Activated T-cell treated with anti-CD3 and anti-CD28 coated beads, Interleukin-2, amount 50 U/mL, for 48 hours (primary cell): ENCODE data around the gene EXT2.

Experiments used
- DNase-seq, 2 experiments: peaks; one replicate each; pipeline ENCODE4 v3.0.0-alpha.2; 2020

The EXT2 gene

DNA sequence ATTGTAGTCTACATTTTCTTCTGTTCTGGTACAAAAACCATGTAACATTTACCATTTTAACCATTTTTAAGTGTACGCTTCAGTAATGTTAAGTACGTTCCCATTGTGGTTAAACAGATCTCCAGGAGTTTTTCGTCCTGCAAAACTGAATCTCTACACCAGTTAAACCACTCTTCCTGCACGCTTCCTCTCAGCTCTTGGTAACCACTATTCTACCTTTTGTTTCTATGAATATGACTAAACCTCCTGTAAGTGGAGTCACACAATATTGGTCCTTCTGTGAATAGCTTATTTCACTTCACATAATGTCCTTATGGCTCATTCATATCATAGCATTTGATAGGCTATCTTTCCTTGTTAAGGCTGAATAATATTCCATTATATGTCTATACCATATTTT lies 7.1 kb upstream of the EXT2 start:
- DNase-seq = no peak

DNA sequence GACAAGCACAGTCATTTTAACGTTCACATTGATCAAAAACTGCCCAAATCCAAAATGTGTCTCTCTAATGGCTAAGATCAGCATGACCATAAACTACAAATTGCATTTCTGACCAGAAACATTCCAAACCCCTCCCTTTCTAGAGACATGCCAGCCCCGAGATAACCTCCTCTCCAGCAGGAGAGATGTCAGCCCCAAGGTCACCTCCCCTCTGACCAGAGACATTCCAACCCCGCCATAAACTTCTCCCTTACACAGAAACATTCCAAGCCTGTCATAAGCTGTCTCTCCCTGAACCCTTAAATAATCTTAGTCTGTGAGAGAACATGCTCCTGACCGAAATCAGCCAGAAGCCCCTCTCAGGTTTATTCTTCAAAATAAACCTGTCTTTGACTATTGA lies 6.6 kb upstream of the EXT2 start:
- DNase-seq = no peak

DNA sequence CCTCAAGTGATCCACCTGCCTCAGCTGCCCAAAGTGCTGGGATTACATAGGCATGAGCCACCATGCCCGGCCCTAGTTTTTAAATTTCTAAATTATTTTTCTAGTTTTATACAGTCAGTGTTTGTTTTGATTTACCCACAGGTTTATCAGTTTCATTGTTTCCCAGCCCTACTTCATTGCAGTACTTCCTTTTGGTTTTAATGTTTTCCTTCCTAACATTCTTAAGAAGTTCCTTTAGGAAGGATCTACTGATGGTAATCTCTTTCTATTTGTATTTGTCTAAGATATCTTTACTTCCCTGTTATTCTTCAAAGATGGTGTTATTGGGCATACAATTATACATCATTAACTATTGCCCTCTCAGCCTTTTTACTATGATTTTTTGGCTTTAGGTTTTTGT lies 4.9 kb upstream of the EXT2 start:
- DNase-seq = no peak

DNA sequence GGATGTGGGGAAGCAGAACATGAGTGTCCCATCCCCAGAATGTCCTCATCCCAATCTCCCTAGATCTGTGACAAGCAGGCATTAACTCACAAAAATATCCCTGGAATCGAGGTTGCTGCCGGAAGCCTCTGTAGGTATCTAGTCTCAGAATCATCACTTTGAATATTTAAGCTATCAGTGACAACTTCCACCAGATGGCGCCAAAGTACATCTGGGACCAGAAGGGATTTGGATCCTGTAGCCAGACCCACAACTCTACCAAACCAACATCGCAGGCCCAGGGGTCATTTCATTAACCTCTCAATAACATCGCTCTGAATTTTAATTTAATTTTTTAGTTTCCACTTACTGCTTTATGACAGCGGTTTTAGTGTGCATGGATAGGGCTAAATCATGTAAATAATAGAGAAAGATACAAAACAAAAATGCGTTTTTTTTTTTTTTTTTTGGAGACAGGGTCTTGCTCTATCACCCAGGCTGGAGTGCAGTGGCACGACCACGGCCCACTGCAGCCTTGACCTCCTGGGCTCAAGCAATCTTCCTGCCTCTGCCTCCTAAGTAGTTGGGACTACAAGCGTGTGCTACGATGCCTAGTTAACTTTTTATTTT lies 1.1 kb upstream of the EXT2 start:
- peak; percentile 75 to 77 for DNase-seq

DNA sequence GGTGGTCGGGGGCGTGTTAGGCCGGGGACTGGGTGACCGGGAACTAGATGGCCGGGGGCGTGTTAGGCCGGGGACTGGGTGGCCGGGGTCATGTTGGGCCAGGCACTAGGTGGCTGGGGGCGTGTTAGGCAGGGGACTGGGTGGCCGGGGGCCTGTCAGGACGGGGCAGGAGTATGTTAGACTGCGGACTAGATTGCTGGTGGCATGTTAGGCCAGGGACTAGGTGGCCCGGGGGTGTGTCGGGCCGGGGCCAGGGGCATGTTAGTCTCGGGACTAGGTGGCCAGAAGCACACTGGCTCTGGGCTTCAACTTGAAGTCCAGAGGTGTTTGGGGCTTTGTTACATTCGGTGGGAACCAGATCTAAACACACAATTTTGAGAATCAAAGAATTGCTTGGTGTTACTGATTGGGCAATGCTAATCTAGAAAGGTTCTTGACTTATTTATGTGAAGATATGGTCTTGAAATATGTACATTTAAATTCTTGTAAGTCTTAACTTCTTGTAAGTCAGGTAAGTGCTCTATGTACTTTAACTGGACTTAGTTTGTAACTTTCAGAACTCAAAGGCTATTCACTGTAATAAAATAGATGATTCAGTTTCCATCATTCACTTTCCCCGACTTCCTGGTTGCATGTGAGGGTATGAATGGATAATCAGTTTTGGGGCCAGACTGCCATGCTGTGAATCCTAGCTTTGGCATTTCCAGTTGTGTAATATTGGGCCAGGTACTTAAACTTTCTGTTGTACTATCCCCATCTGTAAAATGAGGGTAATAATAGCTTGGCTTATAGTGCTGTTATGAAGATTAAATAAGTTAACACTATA lies 1.1 kb downstream of the EXT2 start:
- DNase-seq = no peak

DNA sequence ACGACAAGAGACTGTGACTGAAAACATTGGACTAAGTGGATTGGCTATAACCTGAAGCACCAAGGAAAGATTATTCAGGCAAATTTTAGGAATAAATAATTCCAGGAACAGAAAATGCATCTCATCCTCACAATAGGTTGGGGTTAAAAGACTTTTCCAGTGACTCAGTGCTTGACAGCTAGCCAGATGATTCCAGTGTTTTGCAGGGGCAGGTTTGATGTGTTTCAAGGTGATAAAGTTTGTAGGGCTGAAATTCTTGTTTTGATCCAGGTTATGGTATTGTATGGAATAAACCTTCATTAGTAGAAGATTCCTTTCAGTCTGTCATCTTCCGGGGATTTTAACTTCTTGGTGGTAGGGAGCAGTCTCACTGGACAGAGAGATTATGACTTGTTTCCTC lies 2.3 kb downstream of the EXT2 start:
- no peak for DNase-seq

DNA sequence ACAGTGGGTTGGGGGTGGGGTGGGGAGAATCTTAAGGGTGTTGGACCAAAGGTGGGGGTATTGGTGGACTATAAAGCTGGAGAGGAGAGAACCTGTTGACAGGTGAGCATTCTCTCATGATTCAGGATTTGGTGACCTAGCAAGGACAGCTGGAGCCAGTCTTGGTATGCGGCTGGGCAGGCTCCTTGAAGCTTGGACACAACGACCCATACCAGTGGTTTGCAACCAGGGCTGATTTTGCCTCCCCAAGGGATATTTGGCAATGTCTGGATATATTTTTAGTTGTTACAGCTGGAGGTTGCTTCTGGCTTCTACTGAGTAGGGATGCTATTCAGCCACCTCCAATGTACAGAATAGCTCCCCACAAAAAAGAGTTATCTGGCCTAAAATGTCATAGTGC lies 5.6 kb downstream of the EXT2 start:
- DNase-seq = no peak

DNA sequence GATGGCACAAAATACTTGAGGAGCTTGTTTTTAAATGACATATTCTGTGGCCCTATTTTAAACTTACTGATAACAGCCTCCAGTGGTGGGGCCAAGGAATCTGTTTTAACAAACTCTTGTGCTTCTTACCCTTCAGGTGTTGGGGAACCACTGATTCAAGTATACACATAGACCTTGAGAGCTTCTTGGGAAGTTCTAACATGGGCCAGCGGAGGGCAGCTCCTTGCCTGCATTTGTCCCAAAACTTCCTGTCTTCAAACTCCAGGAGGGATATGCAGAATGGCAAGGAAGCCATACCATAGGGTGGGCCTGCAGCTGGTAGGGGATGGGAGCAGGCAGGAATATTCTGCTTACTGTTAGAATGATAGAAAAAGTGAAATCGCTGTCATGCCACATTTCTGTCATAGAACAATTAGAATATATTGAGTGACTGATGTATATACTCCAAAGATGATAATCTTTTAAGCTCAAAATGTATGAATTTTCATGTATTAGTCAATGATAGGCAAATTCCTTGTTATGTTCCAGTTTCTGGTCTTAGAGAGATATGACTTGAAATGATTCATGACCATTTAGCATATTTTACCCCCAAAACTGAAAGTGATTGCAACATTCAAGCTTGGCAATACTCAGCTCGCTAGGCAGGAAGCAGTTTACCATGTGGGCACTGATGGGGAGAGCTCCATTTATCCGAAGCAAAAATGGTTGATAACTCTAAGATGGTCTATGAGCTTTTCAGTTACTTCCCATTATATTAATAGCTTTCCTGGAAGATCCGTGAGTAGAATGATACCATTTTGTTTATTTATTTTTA lies 9.2 kb downstream of the EXT2 start:
- DNase-seq = no peak

DNA sequence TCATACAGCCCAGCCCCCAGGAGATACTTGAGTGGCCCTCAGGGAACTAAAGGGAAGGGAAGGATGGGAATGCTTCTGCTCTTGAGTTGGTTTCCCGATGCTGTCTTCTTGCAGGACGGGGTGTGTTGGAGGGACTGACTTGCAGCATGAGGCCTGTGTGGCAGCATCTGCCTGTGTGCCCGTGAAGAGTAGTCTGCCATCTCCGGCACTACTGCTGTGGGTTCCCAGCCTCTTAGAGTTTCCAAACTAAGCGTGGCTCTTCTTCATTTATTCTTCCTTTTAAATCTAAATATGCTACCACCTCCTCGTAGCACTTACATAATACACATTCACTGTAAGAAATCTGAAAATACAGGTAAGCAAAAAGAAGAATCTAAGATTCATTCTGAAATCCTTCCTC lies 12.8 kb downstream of the EXT2 start:
- DNase-seq = no peak

DNA sequence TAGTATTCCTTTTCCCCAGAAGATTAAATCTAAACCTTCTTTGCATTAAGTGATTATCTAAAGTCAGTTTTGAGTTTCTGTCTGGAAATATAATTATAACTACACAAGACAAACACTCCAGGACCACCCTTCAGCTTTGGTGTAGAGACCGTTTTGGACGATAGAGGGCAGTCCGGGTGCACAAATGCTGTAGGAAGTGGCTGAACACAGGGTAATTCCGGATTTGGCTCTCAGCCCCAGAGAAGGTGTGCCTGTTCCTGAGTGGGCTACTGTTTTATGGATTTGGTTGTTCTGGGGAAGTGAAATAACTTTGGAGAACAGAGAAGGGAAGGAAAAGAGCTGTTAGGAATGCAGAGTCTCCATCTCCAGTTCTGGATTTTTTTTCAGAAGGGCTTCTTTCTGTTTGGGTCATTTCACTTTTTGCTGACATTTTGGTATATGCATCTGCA lies 14.8 kb downstream of the EXT2 start:
- DNase-seq = peak; percentile 77

DNA sequence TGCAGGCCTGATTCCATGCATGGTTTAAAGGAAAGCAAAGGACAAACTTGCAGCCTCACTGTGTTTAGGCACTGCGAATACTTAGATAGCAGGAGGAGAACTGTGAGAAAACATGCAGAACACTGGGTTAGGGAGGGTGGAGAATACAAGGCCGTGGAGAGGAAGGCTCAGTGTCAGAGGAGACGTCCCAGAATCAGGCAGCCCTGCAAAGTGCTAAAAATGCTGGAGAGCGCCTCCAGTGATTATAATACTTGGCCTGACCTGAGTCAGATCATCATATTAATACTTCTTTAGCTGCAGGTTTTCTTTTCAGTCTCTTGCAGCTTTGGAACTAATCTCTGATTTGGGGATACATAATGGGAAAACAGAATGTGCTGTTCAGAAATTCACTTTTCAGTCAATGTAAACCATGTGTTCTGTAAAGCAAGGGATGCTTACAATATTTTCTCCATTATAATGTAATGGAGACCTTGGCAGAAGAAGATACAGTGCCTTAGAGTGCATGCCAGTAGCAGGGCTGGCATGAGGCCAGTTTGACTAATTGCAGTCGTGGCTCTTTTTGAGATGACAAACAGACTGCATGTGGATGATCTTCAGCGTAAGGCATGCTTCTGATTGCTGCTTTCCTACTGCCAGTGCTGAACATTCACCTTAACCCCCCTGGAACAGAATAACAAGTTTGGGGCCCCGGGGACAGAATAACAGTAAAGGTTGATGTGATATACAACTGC lies 16.8 kb downstream of the EXT2 start:
- no peak for DNase-seq

DNA sequence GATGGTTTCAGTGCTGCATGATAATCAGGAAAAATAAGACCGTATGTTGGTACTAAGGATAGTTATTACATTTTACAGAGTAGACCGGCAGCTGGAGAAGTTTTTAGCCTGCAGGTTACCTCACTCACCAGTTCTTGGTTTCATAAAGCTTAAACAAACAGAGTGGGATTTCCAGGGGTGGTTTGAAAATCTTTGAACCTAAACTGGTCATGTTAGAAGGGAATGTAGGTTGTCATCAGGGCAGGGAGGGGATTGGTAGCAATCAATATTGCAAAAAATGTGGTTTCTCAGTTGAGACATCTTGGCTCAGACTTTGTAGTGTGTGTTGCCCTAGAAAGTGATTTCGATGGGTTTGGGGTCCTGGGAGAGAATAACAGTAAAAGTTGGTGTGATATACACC lies 17.5 kb downstream of the EXT2 start:
- no peak for DNase-seq

DNA sequence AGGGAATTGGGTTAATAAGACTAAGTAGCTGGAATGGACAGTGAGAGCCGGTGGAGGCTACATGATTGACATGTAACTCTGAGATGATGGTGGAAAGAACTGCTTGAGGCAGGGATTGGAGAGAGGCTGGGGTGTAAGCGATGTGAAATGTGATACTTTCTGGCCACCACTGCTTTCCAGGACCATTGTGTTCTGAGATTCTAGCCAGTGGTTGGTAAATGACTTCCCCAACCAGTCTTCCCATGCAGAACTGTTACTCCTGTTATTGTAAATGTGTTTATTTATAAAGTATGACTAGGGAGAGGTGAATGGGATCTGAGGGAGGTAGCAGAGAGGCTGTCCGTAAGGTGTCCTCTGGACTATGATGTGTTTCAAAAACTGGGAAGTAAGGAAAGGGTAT lies 18.1 kb downstream of the EXT2 start:
- no peak for DNase-seq

DNA sequence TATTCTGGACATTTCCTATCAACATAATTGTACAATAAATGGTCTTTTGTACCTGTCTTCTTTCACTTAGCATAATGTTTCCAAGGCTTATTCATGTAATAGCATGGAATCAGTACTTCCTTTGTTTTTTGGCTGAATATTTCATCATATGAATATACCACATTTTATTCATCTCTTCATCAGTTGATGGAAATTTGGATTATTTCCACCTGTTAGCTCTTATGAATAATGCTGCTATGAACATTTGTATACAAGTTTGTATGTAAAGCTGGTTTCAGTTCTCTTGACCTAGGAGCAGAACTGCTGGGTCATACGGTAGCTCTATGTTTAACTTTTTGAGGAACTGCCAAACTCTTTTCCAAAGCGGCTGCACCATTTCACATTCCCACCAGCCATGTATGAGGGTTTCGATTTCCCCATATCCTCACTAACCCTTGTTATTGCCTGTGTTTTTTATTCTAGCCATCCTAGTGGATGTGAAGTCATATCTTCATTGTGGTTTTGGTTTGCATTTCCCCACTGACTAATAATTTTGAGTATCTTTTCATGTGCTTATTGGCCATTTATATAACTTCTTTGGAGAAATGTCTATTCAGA lies 20.9 kb downstream of the EXT2 start:
- DNase-seq = no peak

DNA sequence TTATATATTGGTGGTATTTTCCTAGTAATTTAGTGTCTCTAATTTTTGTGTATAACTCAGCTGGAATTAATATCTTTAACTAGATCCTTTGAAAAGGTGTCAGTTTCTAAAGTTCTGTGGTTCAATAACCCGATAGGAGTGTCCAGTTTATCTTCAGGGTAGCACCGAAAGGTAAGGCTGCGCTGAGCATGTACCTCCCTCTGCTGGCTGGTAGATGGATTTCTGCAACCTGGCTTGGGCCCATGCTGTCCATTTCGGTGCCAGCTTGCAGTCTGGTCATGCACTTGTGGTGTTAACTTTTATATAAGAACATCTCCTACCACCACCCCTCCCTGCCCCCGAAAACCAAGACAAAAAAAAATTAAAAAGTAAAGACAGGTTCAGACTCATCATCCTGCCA lies 24.7 kb downstream of the EXT2 start:
- DNase-seq = no peak

DNA sequence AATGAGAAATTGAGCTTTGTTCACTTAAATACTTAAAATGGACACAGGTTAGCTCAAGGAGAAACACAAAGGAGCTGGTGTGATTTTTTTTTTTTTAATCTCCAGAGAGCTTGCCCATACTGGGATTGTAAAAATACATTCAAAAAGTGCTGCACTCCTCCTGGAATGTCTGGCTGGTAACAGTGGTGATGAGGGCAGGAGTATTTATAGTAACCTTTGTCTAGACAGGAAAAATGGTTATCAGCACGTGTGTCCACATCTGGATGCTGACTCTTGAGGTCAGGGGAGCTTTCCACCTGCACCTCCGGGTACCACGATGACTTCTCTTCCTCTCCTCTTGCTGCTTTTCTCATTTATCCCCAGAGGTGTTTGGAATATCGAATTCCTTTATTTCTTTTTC lies 30.1 kb downstream of the EXT2 start:
- no peak for DNase-seq

DNA sequence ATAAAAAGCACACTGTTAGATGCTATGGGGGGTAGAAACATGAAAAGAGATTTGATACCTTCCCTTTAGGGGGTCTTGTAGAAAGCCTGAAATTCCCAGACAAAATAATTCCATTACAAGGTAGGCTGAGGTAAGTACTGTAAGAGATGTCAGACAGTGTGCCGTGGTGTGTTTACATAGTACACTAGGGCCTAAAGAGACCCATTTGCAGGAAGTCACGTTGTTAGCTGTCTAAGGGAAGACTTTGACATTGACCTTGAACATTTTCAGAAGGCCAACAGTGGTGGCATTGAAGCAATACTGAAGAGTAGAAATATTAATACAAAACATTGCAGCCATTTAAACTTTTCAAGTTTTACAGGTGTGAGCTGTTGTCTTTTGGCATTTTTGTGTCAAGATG lies 30.8 kb downstream of the EXT2 start:
- no peak for DNase-seq

DNA sequence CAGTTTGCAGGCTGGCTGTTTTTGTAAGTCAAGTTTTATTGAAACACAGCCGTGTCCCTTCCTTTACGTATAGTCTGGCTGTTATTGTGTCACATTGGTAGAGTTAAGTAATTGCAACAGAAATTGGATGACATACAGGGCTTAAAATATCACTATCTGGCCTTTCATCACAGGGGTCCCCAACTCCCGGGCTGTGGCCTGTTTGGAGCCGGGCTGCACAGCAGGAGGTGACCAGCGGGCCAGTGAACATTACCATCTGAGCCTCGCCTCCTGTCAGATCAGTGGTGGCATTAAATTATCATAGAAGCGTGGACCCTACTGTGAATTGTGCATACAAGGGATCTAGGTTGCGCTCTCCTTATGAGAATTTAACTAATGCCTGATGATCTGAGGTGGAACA lies 31.7 kb downstream of the EXT2 start:
- DNase-seq = no peak

DNA sequence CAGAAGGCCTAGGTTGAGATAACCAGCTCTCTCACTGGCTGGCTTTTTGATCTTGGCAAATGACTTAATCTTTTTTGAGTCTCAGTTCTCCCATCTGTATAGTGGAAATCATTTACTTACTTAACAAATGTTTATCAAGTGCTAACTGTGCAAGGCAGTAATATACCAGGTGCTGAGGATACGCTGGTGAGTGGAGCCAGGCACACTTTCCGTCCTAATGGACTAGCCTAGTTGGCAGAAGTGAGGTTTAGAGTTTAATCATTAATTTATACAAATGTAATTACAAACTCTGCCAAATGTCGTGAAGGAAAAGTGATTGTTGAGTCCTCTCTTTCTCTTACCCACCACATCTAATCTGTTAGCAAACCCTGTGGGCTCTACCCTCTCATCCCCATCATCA lies 33.3 kb downstream of the EXT2 start:
- no peak for DNase-seq

DNA sequence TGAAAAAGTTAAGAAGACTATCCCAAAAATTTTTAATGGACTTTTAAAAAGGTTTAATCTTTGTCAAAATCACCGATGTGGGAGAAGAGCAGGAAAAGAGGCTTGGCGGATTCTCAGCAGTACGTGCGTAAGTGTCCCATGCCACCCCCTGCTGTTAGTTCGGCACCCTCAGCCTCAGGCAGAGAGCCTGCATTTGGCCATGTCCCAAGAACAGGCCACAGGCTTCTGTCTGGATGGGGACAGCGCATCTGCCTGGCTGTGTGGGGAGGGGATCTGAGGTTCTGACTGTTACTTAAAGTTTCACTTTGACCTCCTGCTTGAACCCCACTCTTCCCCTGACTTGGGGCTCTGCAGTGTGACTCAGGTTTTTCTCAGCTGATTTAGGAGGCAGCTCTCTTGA lies 35.3 kb downstream of the EXT2 start:
- no peak for DNase-seq

DNA sequence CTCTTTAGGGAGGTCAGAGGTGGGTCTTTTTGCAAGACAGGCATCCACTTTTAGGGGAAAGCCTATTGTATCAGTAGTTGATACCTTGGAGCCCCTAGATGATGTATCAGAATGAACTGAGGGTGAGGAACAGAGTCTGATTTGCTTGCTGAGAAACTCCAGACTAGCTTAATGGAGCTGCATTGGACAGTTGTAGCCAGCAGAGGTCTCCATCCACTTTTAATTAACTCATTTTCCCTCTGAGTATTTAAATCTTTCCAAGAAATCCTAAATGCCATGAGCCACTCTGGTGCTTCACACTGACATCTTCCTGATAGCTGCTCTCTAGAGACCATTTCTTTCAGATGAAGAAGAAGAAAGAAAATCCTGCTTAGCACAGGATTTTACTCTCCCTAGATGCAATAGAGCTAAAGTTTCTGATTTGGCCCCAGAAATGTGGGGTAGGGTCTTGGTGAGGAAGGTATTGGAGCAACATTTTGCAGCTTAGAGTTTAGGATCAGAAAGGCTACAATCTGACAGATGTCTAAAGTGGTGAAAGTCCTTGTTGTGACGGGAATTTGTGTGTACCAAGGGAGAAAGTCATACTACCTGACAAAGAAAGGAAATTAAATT lies 38.0 kb downstream of the EXT2 start:
- no peak for DNase-seq

DNA sequence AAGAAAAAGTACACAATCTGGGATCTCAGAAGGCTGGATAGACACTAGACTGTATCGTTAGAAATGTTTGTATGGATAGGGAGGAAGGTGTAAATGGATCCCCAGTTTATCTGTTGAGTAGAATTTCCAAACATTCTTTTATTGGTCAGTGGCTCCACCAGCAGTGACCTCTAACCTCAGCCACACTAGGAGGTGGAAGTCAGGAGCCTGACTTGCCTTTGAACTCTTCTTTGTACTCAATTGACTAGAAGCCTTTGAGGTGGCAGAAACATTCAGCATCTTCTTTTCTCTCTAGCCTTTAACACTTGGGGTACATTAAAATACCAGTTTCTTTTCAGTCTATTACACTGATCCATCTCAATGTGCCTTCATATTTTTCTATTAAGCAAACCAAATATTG lies 39.1 kb downstream of the EXT2 start:
- DNase-seq = no peak
